HCT116 (cell line): ENCODE data around the gene RNF217. TPM values are rescaled to one million over a fixed set of nuclear protein-coding genes. Genes with fewer than 3 reads are reported as not detected.

Source experiments
- ATAC-seq: fragments of 200-7000 bp; cut with Tn5 transposase; 2 replicates; pipeline ENCODE4 v1.9.1; 2020; ENCODE audit warnings: mild to moderate bottlenecking, moderate library complexity
- BruUV-seq: library from RNA; stranded (reverse); fragments of 400-500 nt; replicated peaks from 2 replicates; lab custom pipeline; 2021; lab: Mats Ljungman, UMichigan
- CTCF ChIA-PET: fragments of 300-600 bp; sonication (Branson Sonifier 250); formaldehyde crosslinking; loops from one replicate; lab custom pipeline; 2021; ENCODE audit warnings: antibody characterized with exemption; lab: Charles Lee
- POLR2A ChIA-PET: fragments of 300-600, 350-600 bp; sonication (Branson Sonifier 250); formaldehyde crosslinking; loops from one replicate; lab custom pipeline; 2021; ENCODE audit warnings: antibody characterized with exemption; lab: Charles Lee
- RAD21 ChIA-PET, 2 experiments: fragments of 300-600 bp; sonication (Branson Sonifier 250); formaldehyde crosslinking; loops; one replicate each; lab custom pipeline; 2023; ENCODE audit warnings: low total read pairs in 2 of 2; ENCODE audit not compliant: uncharacterized antibody in 2 of 2, unreplicated experiment in 2 of 2, low non-redundant PET in 1 of 2; lab: Charles Lee
- DNase-seq: peaks from one replicate; pipeline ENCODE4 v3.0.0-alpha.2; 2010; ENCODE audit warnings: low read depth, low spot score
- H2AFZ ChIP-seq: fragments of 200-600 bp; shearing (Covaris generic), sonication (generic); 2 replicates; pipeline ENCODE4 v1.6.1; 2017; ENCODE audit warnings: low read depth, mixed run types, mixed read lengths, antibody characterized with exemption, low read length; ENCODE audit not compliant: poor library complexity, severe bottlenecking
- H3K27ac ChIP-seq: 2 replicates; pipeline ENCODE4 v1.5.1; 2012; ENCODE audit warnings: low read depth, low read length
- H3K27me3 ChIP-seq: fragments of 200-600 bp; sonication (generic); 2 replicates; pipeline ENCODE4 v1.6.1; 2016; ENCODE audit warnings: mixed run types, low read length, mixed read lengths; ENCODE audit not compliant: insufficient read depth
- H3K36me3 ChIP-seq, 2 experiments: fragments of 200-500 bp in 1 of 2; fragments of 200-600 bp in 1 of 2; sonication (Bioruptor generic) in 1 of 2; sonication (generic) in 1 of 2; 2 replicates each; pipeline versions ENCODE4 v1.5.1 to v1.6.1; 2014 to 2016; ENCODE audit warnings: low read length in 2 of 2, inconsistent platforms in 1 of 2, mixed read lengths in 1 of 2, mixed run types in 1 of 2; ENCODE audit not compliant: insufficient read depth in 2 of 2, control insufficient read depth in 1 of 2
- H3K4me1 ChIP-seq, 2 experiments: fragments of 200-600 bp in 1 of 2; sonication (generic) in 1 of 2; 2 replicates each; pipeline versions ENCODE4 v1.5.1 to v1.6.1; 2012 to 2017; ENCODE audit warnings: low read length in 2 of 2, inconsistent platforms in 1 of 2, mild to moderate bottlenecking in 1 of 2, mixed read lengths in 1 of 2, mixed run types in 1 of 2, moderate library complexity in 1 of 2; ENCODE audit not compliant: insufficient read depth in 2 of 2, control insufficient read depth in 1 of 2
- H3K4me2 ChIP-seq: fragments of 200-600 bp; sonication (generic); 2 replicates; pipeline ENCODE4 v1.6.1; 2017; ENCODE audit warnings: mixed run types, low read length, mixed read lengths
- H3K4me3 ChIP-seq, 2 experiments: fragments of 200-600 bp in 1 of 2; sonication (generic) in 1 of 2; replicated peaks in 1 of 2; 2 replicates each; pipeline ENCODE4 v1.5.1; 2011 to 2016; ENCODE audit warnings: low read length in 2 of 2, control low read depth in 1 of 2, low read depth in 1 of 2, mild to moderate bottlenecking in 1 of 2, mixed read lengths in 1 of 2, mixed run types in 1 of 2
- H3K79me2 ChIP-seq: fragments of 200-600 bp; sonication (generic); 2 replicates; pipeline ENCODE4 v1.6.1; 2017; ENCODE audit warnings: mild to moderate bottlenecking, mixed run types, low read length, moderate library complexity, mixed read lengths; ENCODE audit not compliant: insufficient read depth
- H3K9ac ChIP-seq: fragments of 200-600 bp; sonication (generic); 2 replicates; pipeline ENCODE4 v1.6.1; 2016; ENCODE audit warnings: low read length, mixed read lengths
- H3K9me2 ChIP-seq: fragments of 200-600 bp; sonication (generic), shearing (Covaris generic); 2 replicates; pipeline ENCODE4 v1.6.1; 2017; ENCODE audit warnings: mixed run types, mild to moderate bottlenecking, moderate library complexity; ENCODE audit not compliant: insufficient read depth
- H3K9me3 ChIP-seq, 2 experiments: fragments of 200-500 bp in 1 of 2; fragments of 200-600 bp in 1 of 2; sonication (Bioruptor generic) in 1 of 2; sonication (generic) in 1 of 2; 2 replicates each; pipeline ENCODE4 v1.6.1; 2014 to 2017; ENCODE audit warnings: low read length in 2 of 2, mixed read lengths in 2 of 2, inconsistent platforms in 1 of 2, low read depth in 1 of 2, mild to moderate bottlenecking in 1 of 2, mixed run types in 1 of 2, moderate library complexity in 1 of 2; ENCODE audit not compliant: control insufficient read depth in 1 of 2, insufficient read depth in 1 of 2
- H4K20me1 ChIP-seq: fragments of 200-600 bp; sonication (generic), shearing (Covaris generic); 2 replicates; pipeline ENCODE4 v1.6.1; 2017; ENCODE audit warnings: mixed run types, mild to moderate bottlenecking, moderate library complexity; ENCODE audit not compliant: insufficient read depth
- CBX3 ChIP-seq: IDR thresholded peaks from 2 replicates; pipeline ENCODE4 v1.6.1; 2012; ENCODE audit warnings: low read depth
- CEBPB ChIP-seq: IDR thresholded peaks from 2 replicates; pipeline ENCODE4 v1.6.1; 2012; ENCODE audit warnings: low read depth
- EGR1 ChIP-seq: IDR thresholded peaks from 2 replicates; pipeline ENCODE4 v1.6.1; 2012; ENCODE audit warnings: low read depth
- ELF1 ChIP-seq: IDR thresholded peaks from 2 replicates; pipeline ENCODE4 v1.6.1; 2012; ENCODE audit warnings: low read depth, borderline replicate concordance
- EZH2 ChIP-seq: fragments of 200-600 bp; sonication (generic); IDR thresholded peaks from 2 replicates; pipeline ENCODE4 v1.6.1; 2017; ENCODE audit warnings: antibody characterized with exemption, mixed run types
- JUND ChIP-seq: IDR thresholded peaks from 2 replicates; pipeline ENCODE4 v1.6.1; 2012
- POLR2A ChIP-seq: IDR thresholded peaks from 2 replicates; pipeline ENCODE4 v1.7.0; 2011; ENCODE audit warnings: borderline replicate concordance; ENCODE audit not compliant: insufficient read depth, insufficient read length; ENCODE audit errors: extremely low read depth
- RAD21 ChIP-seq: IDR thresholded peaks from 2 replicates; pipeline ENCODE4 v1.6.1; 2012; ENCODE audit warnings: low read depth, mild to moderate bottlenecking
- SIN3A ChIP-seq: IDR thresholded peaks from 2 replicates; pipeline ENCODE4 v1.6.1; 2012; ENCODE audit warnings: low read depth
- SP1 ChIP-seq: IDR thresholded peaks from 2 replicates; pipeline ENCODE4 v1.6.1; 2012; ENCODE audit warnings: low read depth
- SRF ChIP-seq: IDR thresholded peaks from 2 replicates; pipeline ENCODE4 v1.6.1; 2012; ENCODE audit warnings: low read depth
- TCF7L2 ChIP-seq: IDR thresholded peaks from 2 replicates; pipeline ENCODE4 v1.7.0; 2011; ENCODE audit warnings: borderline replicate concordance, inconsistent platforms; ENCODE audit not compliant: insufficient read depth, insufficient read length; ENCODE audit errors: extremely low read depth
- YY1 ChIP-seq: IDR thresholded peaks from 2 replicates; pipeline ENCODE4 v1.6.1; 2011; ENCODE audit warnings: low read length, low read depth, moderate library complexity, mild to moderate bottlenecking; ENCODE audit not compliant: insufficient replicate concordance; ENCODE audit errors: extremely low read depth
- ZFX ChIP-seq: fragments of 450-650 bp; IDR thresholded peaks from 2 replicates; pipeline ENCODE4 v1.6.1; 2017
- ZNF274 ChIP-seq: fragments of 200-500 bp; sonication (Bioruptor generic); IDR thresholded peaks from 2 replicates; pipeline ENCODE4 v1.6.1; 2014; ENCODE audit warnings: mild to moderate bottlenecking, low read depth, low read length, inconsistent platforms
- intact Hi-C: fragments of 100-400 bp; cut with micrococcal nuclease; formaldehyde crosslinking; loops from 2 replicates; pipeline ENCODE4 v1.10.0; 2022
- total RNA-seq: library from RNA; stranded (reverse); gene quantifications from one replicate; pipeline ENCODE4 v1.2.1, GENCODE V29; 2021; ENCODE audit not compliant: unreplicated experiment
- TF ChIP-seq, protein P1 (sequence below), 3 experiments: fragments of 200-600 bp in 1 of 3; sonication (generic) in 1 of 3; IDR thresholded peaks in 2 of 3; conservative IDR thresholded peaks in 1 of 3; 2 replicates each; pipeline ENCODE4 v1.5.1; 2012 to 2017; ENCODE audit warnings: low read depth in 2 of 3, low read length in 2 of 3, antibody characterized with exemption in 1 of 3, borderline replicate concordance in 1 of 3, control low read depth in 1 of 3, mild to moderate bottlenecking in 1 of 3, mixed read lengths in 1 of 3, mixed run types in 1 of 3, moderate library complexity in 1 of 3; ENCODE audit not compliant: insufficient read depth in 1 of 3
- TF ChIP-seq, protein P2 (sequence below): IDR thresholded peaks from 2 replicates; pipeline ENCODE4 v1.6.1; 2011; ENCODE audit warnings: mild to moderate bottlenecking, low read length, moderate library complexity; ENCODE audit not compliant: insufficient replicate concordance; ENCODE audit errors: extremely low read depth
- TF ChIP-seq, protein P3 (sequence below): IDR thresholded peaks from 2 replicates; pipeline ENCODE4 v1.6.1; 2012; ENCODE audit warnings: low read depth
- TF ChIP-seq, protein P4 (sequence below): IDR thresholded peaks from 2 replicates; pipeline ENCODE4 v1.6.1; 2012
- TF ChIP-seq, protein P5 (sequence below): IDR thresholded peaks from 2 replicates; pipeline ENCODE4 v1.6.1; 2012

Gene RNF217
- total RNA-seq, 1 experiment from 2014 or later = 20.4 TPM

DNA sequence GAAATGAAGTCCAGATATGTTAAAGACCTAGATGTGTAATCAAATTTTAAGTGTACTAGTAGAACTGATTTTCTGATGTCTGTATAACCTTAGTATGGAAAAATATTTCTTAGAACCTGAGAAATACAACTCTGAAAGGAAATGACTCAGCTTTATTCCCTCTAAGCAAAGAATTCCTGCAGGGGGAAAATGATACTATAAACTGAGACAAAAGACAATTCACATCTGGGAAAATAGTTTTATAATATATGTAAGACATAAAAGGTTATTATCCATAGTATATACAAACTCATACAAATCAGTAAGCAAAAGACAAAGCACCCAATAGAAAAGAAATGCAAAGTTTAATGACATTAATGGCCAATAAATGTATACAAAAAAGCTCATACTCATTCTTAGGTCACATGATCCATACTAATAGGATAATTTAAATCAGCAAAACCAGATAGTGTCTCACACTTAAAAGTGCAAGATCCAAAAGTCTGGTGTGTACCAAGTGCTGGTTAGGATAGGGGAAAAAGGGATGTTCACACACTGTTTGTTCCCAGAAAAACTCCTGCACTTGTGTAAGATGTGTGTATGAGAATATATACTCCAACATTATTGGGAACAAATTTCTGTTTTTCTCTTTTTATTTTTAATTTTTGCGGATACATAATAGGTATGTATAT is 22.6 kb downstream of the RNF217 start:
- Histone ChIP-seq H3K27me3 (no peaks in the 10 kb centered on the region), H4K20me1 (no peaks in the 10 kb centered on the region), H3K9me2 (no peaks in the 10 kb centered on the region), H3K4me2 (peak overlapping the region; percentile 41), H3K79me2 (peaks cover 66% of the 10 kb centered on the region), H3K4me3 (no peak overlapping the region), H3K9ac (0 out of 2 replicates have a peak overlapping the region, but pooled peaks have one; percentile 13), H3K4me1 (peaks cover 20 to 45% of the 10 kb centered on the region in 2 experiments), H3K36me3 (no peaks in the 10 kb centered on the region), H3K9me3 (no peaks in the 10 kb centered on the region), H2AFZ (no peak overlapping the region), H3K27ac (peak overlapping the region; percentile 12; the same call in 1 of the 2 replicates)
- intact Hi-C loops = no loop called here
- ChIA-PET POLR2A (no interaction called here), CTCF (no interaction called here), RAD21 (no interaction called here)
- no peak; the same call in 1 of the 2 replicates for ATAC-seq
- no peak for DNase-seq
- BruUV-seq = no TSS peak
- TF ChIP-seq, protein P1, sequence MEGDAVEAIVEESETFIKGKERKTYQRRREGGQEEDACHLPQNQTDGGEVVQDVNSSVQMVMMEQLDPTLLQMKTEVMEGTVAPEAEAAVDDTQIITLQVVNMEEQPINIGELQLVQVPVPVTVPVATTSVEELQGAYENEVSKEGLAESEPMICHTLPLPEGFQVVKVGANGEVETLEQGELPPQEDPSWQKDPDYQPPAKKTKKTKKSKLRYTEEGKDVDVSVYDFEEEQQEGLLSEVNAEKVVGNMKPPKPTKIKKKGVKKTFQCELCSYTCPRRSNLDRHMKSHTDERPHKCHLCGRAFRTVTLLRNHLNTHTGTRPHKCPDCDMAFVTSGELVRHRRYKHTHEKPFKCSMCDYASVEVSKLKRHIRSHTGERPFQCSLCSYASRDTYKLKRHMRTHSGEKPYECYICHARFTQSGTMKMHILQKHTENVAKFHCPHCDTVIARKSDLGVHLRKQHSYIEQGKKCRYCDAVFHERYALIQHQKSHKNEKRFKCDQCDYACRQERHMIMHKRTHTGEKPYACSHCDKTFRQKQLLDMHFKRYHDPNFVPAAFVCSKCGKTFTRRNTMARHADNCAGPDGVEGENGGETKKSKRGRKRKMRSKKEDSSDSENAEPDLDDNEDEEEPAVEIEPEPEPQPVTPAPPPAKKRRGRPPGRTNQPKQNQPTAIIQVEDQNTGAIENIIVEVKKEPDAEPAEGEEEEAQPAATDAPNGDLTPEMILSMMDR (IDR thresholded peaks at IDR 0.05 in 2 of 3, conservative IDR thresholded peaks at IDR 0.05 in 1 of 3; ENCODE audit: borderline replicate concordance in 1 of 3, insufficient read depth in 1 of 3, low read depth in 2 of 3, low read length in 2 of 3) = no peak
- TF ChIP-seq, protein P2, sequence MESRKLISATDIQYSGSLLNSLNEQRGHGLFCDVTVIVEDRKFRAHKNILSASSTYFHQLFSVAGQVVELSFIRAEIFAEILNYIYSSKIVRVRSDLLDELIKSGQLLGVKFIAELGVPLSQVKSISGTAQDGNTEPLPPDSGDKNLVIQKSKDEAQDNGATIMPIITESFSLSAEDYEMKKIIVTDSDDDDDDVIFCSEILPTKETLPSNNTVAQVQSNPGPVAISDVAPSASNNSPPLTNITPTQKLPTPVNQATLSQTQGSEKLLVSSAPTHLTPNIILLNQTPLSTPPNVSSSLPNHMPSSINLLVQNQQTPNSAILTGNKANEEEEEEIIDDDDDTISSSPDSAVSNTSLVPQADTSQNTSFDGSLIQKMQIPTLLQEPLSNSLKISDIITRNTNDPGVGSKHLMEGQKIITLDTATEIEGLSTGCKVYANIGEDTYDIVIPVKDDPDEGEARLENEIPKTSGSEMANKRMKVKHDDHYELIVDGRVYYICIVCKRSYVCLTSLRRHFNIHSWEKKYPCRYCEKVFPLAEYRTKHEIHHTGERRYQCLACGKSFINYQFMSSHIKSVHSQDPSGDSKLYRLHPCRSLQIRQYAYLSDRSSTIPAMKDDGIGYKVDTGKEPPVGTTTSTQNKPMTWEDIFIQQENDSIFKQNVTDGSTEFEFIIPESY = no peak
- TF ChIP-seq SP1 (peak; percentile 23; the same call in 1 of the 2 replicates), RAD21 (no peak), TCF7L2 (no peak), ZNF274 (no peak), SRF (no peak), POLR2A (no peak), SIN3A (no peak), ELF1 (no peak), CEBPB (0 out of 2 replicates have a peak, but pooled peaks have one; percentile 25), JUND (peak; percentile 45), ZFX (no peak), EZH2 (no peak), CBX3 (no peak), EGR1 (no peak), YY1 (no peak)
- TF ChIP-seq, protein P3, sequence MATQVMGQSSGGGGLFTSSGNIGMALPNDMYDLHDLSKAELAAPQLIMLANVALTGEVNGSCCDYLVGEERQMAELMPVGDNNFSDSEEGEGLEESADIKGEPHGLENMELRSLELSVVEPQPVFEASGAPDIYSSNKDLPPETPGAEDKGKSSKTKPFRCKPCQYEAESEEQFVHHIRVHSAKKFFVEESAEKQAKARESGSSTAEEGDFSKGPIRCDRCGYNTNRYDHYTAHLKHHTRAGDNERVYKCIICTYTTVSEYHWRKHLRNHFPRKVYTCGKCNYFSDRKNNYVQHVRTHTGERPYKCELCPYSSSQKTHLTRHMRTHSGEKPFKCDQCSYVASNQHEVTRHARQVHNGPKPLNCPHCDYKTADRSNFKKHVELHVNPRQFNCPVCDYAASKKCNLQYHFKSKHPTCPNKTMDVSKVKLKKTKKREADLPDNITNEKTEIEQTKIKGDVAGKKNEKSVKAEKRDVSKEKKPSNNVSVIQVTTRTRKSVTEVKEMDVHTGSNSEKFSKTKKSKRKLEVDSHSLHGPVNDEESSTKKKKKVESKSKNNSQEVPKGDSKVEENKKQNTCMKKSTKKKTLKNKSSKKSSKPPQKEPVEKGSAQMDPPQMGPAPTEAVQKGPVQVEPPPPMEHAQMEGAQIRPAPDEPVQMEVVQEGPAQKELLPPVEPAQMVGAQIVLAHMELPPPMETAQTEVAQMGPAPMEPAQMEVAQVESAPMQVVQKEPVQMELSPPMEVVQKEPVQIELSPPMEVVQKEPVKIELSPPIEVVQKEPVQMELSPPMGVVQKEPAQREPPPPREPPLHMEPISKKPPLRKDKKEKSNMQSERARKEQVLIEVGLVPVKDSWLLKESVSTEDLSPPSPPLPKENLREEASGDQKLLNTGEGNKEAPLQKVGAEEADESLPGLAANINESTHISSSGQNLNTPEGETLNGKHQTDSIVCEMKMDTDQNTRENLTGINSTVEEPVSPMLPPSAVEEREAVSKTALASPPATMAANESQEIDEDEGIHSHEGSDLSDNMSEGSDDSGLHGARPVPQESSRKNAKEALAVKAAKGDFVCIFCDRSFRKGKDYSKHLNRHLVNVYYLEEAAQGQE = no peak
- TF ChIP-seq, protein P4, sequence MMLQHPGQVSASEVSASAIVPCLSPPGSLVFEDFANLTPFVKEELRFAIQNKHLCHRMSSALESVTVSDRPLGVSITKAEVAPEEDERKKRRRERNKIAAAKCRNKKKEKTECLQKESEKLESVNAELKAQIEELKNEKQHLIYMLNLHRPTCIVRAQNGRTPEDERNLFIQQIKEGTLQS = no peak
- TF ChIP-seq, protein P5, sequence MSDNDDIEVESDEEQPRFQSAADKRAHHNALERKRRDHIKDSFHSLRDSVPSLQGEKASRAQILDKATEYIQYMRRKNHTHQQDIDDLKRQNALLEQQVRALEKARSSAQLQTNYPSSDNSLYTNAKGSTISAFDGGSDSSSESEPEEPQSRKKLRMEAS = no peak
